Activated T-helper 1 cell treated with anti-CD3 and anti-CD28 coated beads, Interleukin-12 subunit alpha, Interleukin-12 subunit beta, Interleukin-2, Interleukin-4 antibody, amounts not matched to agents 30 ng/mL and 10 ng/mL and 1 ng/mL, durations not matched to agents 14 hours and 24 hours and 36 hours (primary cell): Measurements from ENCODE around the gene KRTAP9-7. TPM values are rescaled to one million over a fixed set of nuclear protein-coding genes. Genes with fewer than 3 reads are reported as not detected.
"Not testable (repeated sequence)": the region's sequence is repeated elsewhere in the genome, so short reads cannot be mapped to it uniquely, and the experiment has no call there.

Experiments
- DNase-seq: peaks from one replicate; pipeline ENCODE4 v3.0.0; 2021; ENCODE audit warnings: low spot score
- H3K27ac Mint-ChIP-seq: one replicate; pipeline ENCODE4 v1.8.0; 2021; ENCODE audit warnings: mild to moderate bottlenecking, mixed read lengths
- H3K27me3 Mint-ChIP-seq: one replicate; pipeline ENCODE4 v1.8.0; 2022; ENCODE audit warnings: mild to moderate bottlenecking, moderate library complexity, mixed read lengths; ENCODE audit not compliant: insufficient read depth
- H3K36me3 Mint-ChIP-seq: one replicate; pipeline ENCODE4 v1.8.0; 2021; ENCODE audit warnings: low read depth, mixed read lengths
- H3K4me1 Mint-ChIP-seq: one replicate; pipeline ENCODE4 v1.8.0; 2021; ENCODE audit warnings: low read depth, mixed read lengths
- H3K4me3 Mint-ChIP-seq: one replicate; pipeline ENCODE4 v1.8.0; 2021; ENCODE audit warnings: mild to moderate bottlenecking, moderate library complexity, mixed read lengths
- H3K9me3 Mint-ChIP-seq: one replicate; pipeline ENCODE4 v1.8.0; 2021; ENCODE audit warnings: mixed read lengths
- intact Hi-C: fragments of 100-400 bp; cut with micrococcal nuclease; formaldehyde crosslinking; loops from one replicate; pipeline ENCODE4 v1.15.1; 2024
- total RNA-seq: library from RNA; stranded (reverse); gene quantifications from 2 replicates; pipeline ENCODE4 v1.2.3, GENCODE V29; 2022

KRTAP9-7 gene, protein sequence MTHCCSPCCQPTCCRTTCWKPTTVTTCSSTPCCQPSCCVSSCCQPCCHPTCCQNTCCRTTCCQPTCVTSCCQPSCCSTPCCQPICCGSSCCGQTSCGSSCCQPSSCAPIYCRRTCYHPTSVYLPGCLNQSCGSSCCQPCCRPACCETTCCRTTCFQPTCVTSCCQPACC
- not detected in 2 replicates for total RNA-seq

DNA sequence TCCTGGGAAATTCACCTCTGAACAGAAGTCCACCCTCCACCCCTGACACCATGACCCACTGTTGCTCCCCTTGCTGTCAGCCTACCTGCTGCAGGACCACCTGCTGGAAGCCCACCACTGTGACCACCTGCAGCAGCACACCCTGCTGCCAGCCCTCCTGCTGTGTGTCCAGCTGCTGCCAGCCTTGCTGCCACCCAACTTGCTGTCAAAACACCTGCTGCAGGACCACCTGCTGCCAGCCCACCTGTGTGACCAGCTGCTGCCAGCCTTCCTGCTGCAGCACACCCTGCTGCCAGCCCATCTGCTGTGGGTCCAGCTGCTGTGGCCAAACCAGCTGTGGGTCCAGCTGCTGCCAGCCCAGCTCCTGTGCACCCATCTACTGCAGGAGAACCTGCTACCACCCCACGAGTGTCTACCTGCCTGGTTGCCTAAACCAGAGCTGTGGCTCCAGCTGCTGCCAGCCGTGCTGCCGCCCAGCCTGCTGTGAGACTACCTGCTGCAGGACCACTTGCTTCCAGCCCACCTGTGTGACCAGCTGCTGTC, at the start of gene KRTAP9-7:
Gene KRTAP9-7 (plus strand): TSS at position 51 of the 543 bp plus-strand sequence. CDS start 0 bp downstream, at position 51.
- H3K36me3 Mint-ChIP-seq, H3K9me3 Mint-ChIP-seq, DNase-seq, H3K27me3 Mint-ChIP-seq, H3K27ac Mint-ChIP-seq, intact Hi-C loops, H3K4me1 Mint-ChIP-seq, H3K4me3 Mint-ChIP-seq: not testable (repeated sequence)

DNA sequence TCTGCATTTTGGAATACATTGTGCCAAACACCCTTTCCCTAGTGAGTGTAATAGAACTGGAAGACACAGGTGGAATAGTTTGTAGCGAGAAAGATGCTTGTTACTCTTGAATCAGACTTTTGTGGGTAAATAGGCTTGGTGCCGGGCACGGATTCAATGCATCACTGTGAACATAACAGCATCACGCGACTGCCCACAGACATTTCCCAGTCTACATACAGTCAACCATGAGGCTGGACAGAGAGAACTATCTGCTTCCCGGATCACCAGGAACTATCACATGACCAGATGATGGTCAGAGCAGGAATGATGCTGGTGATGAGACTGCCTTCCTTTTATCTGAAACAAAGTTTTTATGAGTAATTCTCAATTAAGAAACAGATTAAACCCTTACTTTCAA, 49.4 kb upstream of the KRTAP9-7 start:
- Mint-ChIP-seq H3K27ac (no peak overlapping the region), H3K36me3 (no peaks in the 10 kb centered on the region), H3K27me3 (peaks cover 8% of the 10 kb centered on the region), H3K4me1 (no peaks in the 10 kb centered on the region), H3K9me3 (no peaks in the 10 kb centered on the region), H3K4me3 (no peak overlapping the region)
- intact Hi-C loops = no loop called here
- no peak for DNase-seq

DNA sequence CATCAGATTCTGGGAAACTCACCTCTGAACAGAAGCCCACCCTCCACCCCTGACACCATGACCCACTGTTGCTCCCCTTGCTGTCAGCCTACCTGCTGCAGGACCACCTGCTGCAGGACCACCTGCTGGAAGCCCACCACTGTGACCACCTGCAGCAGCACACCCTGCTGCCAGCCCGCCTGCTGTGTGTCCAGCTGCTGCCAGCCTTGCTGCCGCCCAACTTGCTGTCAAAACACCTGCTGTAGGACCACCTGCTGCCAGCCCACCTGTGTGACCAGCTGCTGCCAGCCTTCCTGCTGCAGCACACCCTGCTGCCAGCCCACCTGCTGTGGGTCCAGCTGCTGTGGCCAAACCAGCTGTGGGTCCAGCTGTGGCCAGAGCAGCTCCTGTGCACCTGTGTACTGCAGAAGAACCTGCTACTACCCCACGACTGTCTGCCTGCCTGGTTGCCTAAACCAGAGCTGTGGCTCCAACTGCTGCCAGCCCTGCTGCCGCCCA, 48.9 kb upstream of the KRTAP9-7 start, which contains the start of gene KRTAP9-2:
Gene KRTAP9-2 (plus strand): TSS at position 51 of the 498 bp plus-strand sequence. CDS start 7 bp downstream, at position 58.
- DNase-seq, H3K36me3 Mint-ChIP-seq, H3K9me3 Mint-ChIP-seq, H3K4me3 Mint-ChIP-seq, intact Hi-C loops, H3K27ac Mint-ChIP-seq, H3K27me3 Mint-ChIP-seq, H3K4me1 Mint-ChIP-seq: not testable (repeated sequence)

DNA sequence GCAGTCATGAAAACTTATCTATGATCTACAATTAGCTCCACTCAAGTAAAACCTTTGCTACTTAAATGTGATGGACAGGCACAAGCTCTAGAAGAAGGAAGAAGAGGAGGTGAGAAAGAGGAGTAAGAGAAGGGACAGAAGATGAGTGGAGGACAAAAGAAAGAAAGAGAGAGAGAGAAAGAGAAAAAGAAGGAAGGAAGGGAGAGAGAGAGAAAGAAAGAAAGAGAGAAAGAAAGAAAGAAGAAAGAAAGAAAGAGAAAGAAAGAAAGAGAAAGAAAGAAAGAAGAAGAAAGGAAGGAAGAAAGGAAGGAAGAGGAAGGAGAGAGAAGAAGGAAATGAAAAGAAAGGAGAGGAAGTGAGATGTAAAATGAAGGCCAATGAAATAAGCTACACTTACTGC, 45.4 kb upstream of the KRTAP9-7 start:
- DNase-seq = no peak
- no peak overlapping the region for H3K4me3 Mint-ChIP-seq
- no peaks in the 10 kb centered on the region for H3K36me3 Mint-ChIP-seq
- intact Hi-C loops = no loop called here
- peaks cover 6% of the 10 kb centered on the region for H3K27me3 Mint-ChIP-seq
- no peak overlapping the region for H3K27ac Mint-ChIP-seq
- H3K9me3 Mint-ChIP-seq = no peaks in the 10 kb centered on the region
- H3K4me1 Mint-ChIP-seq = no peaks in the 10 kb centered on the region

DNA sequence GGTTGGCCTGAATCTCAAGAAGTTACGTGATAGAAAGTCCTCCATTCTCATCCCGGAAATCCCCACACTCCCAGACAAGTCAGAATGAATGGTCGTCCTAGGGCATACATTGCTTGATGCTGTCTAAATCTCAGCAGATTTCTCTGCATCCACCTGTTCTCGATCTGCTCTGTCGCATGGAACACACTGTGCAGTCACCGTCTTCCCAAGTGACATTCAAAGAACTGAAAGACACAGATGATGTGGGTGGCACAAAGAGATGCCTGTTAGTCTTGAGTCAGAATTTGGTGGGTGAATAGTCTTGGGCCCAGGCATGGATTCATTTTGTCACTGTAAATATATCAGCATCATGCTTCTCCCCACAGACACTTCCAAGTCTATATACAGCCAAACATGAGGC, 43.8 kb upstream of the KRTAP9-7 start:
- peaks cover 8% of the 10 kb centered on the region for H3K27me3 Mint-ChIP-seq
- H3K4me3 Mint-ChIP-seq = no peak overlapping the region
- H3K4me1 Mint-ChIP-seq = no peaks in the 10 kb centered on the region
- H3K9me3 Mint-ChIP-seq = no peaks in the 10 kb centered on the region
- H3K36me3 Mint-ChIP-seq = no peaks in the 10 kb centered on the region
- no peak for DNase-seq
- no peak overlapping the region for H3K27ac Mint-ChIP-seq
- intact Hi-C loops = no loop called here

DNA sequence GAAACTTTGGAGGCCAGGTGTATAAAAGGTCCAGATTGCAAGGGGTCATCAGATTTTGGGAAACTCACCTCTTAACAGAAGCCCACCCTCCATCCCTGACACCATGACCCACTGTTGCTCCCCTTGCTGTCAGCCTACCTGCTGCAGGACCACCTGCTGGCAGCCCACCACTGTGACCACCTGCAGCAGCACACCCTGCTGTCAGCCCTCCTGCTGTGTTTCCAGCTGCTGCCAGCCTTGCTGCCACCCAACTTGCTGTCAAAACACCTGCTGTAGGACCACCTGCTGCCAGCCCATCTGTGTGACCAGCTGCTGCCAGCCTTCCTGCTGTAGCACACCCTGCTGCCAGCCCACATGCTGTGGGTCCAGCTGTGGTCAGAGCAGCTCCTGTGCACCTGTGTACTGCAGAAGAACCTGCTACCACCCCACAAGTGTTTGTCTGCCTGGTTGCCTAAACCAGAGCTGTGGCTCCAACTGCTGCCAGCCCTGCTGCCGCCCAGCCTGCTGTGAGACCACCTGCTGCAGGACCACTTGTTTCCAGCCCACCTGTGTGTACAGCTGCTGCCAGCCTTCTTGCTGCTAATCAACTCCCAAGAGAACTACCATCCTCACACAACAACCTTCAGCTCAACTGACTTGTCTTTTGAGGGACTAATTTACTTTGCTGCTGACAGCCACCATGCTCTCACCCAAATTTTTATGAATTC, 42.9 kb upstream of the KRTAP9-7 start, which contains the start of gene KRTAP9-3:
Gene KRTAP9-3 (plus strand): TSS at position 51 of the 707 bp plus-strand sequence. CDS start 53 bp downstream, at position 104.
- H3K9me3 Mint-ChIP-seq, intact Hi-C loops, H3K27me3 Mint-ChIP-seq, H3K4me1 Mint-ChIP-seq, DNase-seq, H3K4me3 Mint-ChIP-seq, H3K36me3 Mint-ChIP-seq, H3K27ac Mint-ChIP-seq: not testable (repeated sequence)

DNA sequence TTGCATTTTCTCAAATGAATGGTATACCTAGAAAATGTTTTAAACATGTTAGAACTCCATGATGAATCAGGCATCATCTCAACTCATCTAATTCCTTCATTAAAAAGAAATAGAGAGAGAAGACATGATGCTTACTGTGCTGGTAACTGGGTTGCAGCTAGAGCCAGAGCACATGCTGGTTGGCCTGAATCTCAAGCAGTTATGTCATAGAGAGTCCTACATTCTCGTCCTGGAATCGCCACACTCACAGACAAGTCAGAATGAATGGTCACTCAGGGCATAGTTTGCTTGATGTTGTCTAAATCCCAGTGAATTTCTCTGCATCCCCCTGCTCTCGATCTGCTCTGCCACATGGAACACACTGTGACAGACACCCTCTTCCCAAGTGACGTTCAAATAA, 38.4 kb upstream of the KRTAP9-7 start:
- H3K4me1 Mint-ChIP-seq, H3K36me3 Mint-ChIP-seq, H3K4me3 Mint-ChIP-seq, DNase-seq, H3K27me3 Mint-ChIP-seq, intact Hi-C loops, H3K27ac Mint-ChIP-seq, H3K9me3 Mint-ChIP-seq: not testable (repeated sequence)

DNA sequence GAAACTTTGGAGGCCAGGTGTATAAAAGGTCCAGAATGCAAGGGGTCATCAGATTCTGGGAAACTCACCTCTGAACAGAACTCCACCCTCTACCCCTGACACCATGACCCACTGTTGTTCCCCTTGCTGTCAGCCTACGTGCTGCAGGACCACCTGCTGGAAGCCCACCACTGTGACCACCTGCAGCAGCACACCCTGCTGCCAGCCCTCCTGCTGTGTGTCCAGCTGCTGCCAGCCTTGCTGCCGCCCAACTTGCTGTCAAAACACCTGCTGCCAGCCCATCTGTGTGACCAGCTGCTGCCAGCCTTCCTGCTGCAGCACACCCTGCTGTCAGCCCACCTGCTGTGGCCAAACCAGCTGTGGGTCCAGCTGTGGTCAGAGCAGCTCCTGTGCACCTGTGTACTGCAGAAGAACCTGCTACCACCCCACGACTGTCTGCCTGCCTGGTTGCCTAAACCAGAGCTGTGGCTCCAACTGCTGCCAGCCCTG, 37.5 kb upstream of the KRTAP9-7 start, which contains the start of gene KRTAP9-8:
Gene KRTAP9-8 (plus strand): TSS at position 51 of the 489 bp plus-strand sequence. CDS start 53 bp downstream, at position 104.
- H3K4me3 Mint-ChIP-seq, H3K36me3 Mint-ChIP-seq, H3K9me3 Mint-ChIP-seq, H3K4me1 Mint-ChIP-seq, DNase-seq, H3K27ac Mint-ChIP-seq, intact Hi-C loops, H3K27me3 Mint-ChIP-seq: not testable (repeated sequence)

DNA sequence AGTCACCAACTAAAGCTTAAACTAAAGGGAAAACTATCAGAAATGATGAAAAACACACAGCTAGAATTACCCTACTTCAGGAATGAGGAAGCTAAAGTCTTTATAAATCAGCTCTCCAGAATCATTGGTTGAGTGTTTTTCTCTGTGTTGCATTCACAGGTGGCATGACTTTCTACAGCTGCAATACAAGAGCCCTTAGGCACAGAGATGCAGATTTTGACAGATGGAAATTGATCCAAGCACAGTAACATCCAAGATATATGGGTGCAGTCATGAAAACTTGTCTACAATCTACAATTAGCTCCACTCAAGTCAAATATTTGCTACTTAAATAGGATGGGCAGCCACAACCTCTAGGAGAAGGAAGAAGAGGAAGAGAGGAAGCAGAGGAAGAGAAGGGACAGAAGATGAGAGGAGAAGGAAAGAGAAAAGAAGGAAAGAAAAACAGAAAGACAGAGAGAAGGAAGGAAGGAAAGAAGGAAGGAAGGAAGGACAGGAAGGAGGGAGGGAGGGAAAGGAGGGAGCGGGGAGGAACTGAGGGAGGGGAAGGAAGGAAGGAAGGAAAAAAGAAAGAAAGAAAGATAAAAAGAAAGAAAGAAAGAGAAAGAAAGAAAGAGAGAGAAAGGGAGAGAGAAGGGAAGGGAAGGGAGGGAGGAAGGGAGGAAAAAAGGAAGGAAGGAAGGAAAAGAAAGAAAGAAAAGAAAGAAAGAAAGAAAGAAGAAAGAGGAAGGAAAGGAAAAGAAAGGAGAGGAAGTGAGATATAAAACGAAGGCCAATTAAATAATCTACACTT, 28.3 kb upstream of the KRTAP9-7 start:
- H3K4me1 Mint-ChIP-seq, H3K27ac Mint-ChIP-seq, H3K9me3 Mint-ChIP-seq, H3K36me3 Mint-ChIP-seq, intact Hi-C loops, H3K4me3 Mint-ChIP-seq, DNase-seq: not testable (repeated sequence)
- H3K27me3 Mint-ChIP-seq = peaks cover 22% of the 10 kb centered on the region

DNA sequence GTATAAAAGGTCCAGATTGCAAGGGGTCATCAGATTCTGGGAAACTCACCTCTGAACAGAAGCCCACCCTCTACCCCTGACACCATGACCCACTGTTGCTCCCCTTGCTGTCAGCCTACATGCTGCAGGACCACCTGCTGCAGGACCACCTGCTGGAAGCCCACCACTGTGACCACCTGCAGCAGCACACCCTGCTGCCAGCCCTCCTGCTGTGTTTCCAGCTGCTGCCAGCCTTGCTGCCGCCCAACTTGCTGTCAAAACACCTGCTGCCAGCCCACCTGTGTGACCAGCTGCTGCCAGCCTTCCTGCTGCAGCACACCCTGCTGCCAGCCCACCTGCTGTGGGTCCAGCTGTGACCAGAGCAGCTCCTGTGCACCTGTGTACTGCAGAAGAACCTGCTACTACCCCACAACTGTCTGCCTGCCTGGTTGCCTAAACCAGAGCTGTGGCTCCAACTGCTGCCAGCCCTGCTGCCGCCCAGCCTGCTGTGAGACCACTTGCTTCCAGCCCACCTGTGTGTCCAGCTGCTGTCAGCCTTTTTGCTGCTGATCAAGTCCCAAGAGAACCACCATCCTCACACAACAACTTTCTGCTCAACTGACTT, 25.8 kb upstream of the KRTAP9-7 start, which contains the start of gene KRTAP9-4:
Gene KRTAP9-4 (plus strand): TSS at position 51 of the 604 bp plus-strand sequence. CDS start 34 bp downstream, at position 85.
- intact Hi-C loops = loop anchor here (1.0 kb wide), 1 partner anchor 10 kb away; no protein-coding TSS in a partner anchor
- not testable (repeated sequence) for DNase-seq, H3K4me1 Mint-ChIP-seq, H3K4me3 Mint-ChIP-seq, H3K36me3 Mint-ChIP-seq, H3K9me3 Mint-ChIP-seq, H3K27ac Mint-ChIP-seq
- H3K27me3 Mint-ChIP-seq = peaks cover 25% of the 10 kb centered on the region

DNA sequence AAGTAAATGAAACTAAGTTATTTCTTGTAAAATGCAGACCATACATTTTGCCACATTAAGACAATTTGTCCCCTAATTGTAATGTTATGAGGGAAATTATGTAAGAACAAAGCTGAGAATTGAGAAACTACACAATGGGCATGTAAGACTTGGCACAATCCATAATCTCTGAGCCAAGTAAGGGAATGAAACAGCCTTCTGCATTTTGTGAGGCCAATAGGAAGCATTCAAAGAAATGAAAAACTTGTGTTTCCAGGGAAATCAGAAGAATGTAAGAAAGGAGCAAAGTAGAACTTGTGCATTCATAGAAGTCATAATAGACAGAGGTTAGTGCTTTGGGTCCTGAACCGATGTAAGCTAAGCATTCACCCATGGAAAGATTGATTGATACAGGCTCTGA, 24.2 kb upstream of the KRTAP9-7 start:
- H3K4me3 Mint-ChIP-seq = no peak overlapping the region
- no peak for DNase-seq

DNA sequence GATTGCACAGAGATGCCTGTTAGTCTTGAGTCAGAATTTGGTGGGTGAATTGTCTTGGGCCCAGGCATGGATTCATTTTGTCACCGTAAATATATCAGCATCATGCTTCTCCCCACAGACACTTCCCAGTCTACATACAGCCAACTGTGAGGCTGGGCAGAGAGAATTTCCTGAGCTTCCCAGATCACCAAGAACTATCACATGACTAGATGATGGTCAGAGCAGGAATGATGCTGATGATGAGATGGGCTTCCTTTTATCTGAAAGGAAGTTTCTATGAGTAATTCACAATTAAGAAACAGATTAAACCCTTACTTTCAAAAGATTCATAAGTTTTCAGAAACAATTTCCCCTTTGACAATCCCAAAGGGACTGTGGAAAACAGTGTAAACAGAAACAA, 20.6 kb upstream of the KRTAP9-7 start:
- intact Hi-C loops = no loop called here

More for the DNA sequence above, 24.2 kb upstream of the KRTAP9-7 start:
- Mint-ChIP-seq H3K9me3 (no peaks in the 10 kb centered on the region), H3K27ac (no peak overlapping the region), H3K36me3 (no peaks in the 10 kb centered on the region), H3K4me1 (no peaks in the 10 kb centered on the region), H3K27me3 (peaks cover 25% of the 10 kb centered on the region)
- intact Hi-C loops = no loop called here

More for the DNA sequence above, 20.6 kb upstream of the KRTAP9-7 start:
- H3K36me3 Mint-ChIP-seq = no peaks in the 10 kb centered on the region
- no peaks in the 10 kb centered on the region for H3K9me3 Mint-ChIP-seq
- no peaks in the 10 kb centered on the region for H3K4me1 Mint-ChIP-seq
- H3K4me3 Mint-ChIP-seq = no peak overlapping the region
- no peak for DNase-seq
- H3K27me3 Mint-ChIP-seq = peaks cover 32% of the 10 kb centered on the region
- H3K27ac Mint-ChIP-seq = no peak overlapping the region
